Ascending aorta (tissue), 2 donors: Measurements from ENCODE around the gene OR2D3. TPM values are rescaled to one million over a fixed set of nuclear protein-coding genes. Genes with fewer than 3 reads are reported as not detected.

Experiments used
- DNase-seq, 2 donors: peaks; one replicate each; pipeline ENCODE4 v3.0.0-alpha.2; 2019; ENCODE audit warnings: low spot score in 2 of 2
- H3K27ac ChIP-seq, 2 donors: fragments of 200-600 bp; sonication (generic); one replicate each; pipeline ENCODE4 v1.5.1; 2016 to 2017; ENCODE audit warnings: mild to moderate bottlenecking in 1 of 2
- H3K27me3 ChIP-seq: fragments of 200-600 bp; sonication (generic); one replicate; pipeline ENCODE4 v1.5.1; 2017
- H3K36me3 ChIP-seq, 2 donors: fragments of 200-600 bp; sonication (generic); one replicate each; pipeline ENCODE4 v1.5.1; 2016
- H3K4me1 ChIP-seq, 2 donors: fragments of 200-600 bp; sonication (generic); one replicate each; pipeline ENCODE4 v1.5.1; 2016 to 2017; ENCODE audit warnings: mild to moderate bottlenecking in 1 of 2
- H3K4me3 ChIP-seq, 2 donors: fragments of 200-600 bp; sonication (generic); one replicate each; pipeline ENCODE4 v1.5.1; 2016 to 2017; ENCODE audit warnings: mild to moderate bottlenecking in 1 of 2
- H3K9me3 ChIP-seq, 2 donors: fragments of 200-600 bp; sonication (generic); one replicate each; pipeline ENCODE4 v1.5.1; 2016
- CTCF ChIP-seq, 3 experiments: fragments of 200-600 bp in 2 of 3; fragments of 450-650 bp in 1 of 3; sonication (generic) in 2 of 3; IDR thresholded peaks; one replicate each; pipeline ENCODE4 v1.5.1; 2016 to 2019; ENCODE audit warnings: antibody characterized with exemption in 3 of 3, mild to moderate bottlenecking in 1 of 3, moderate library complexity in 1 of 3
- intact Hi-C: fragments of 100-400 bp; cut with DNase I; formaldehyde crosslinking; loops from one replicate; pipeline ENCODE4 v1.15.1; 2023
- total RNA-seq: library from RNA; depleted of rRNA; stranded (reverse); fragments of >200 nt; gene quantifications from one replicate; pipeline ENCODE4 v1.1.0, GENCODE V29; 2016

The OR2D3 gene
- total RNA-seq, 1 donor from 2014 or later: not detected

- no peaks in the 10 kb centered on the region for H3K36me3 ChIP-seq
- peaks cover 0 to 3% of the 10 kb centered on the region in 2 donors for H3K4me1 ChIP-seq
- H3K9me3 ChIP-seq: no peaks in the 10 kb centered on the region
- intact Hi-C loops: no loop called here
- H3K27ac ChIP-seq: peak overlapping the region in 1 of 2 donors; percentile 61
- H3K27me3 ChIP-seq: no peaks in the 10 kb centered on the region
- DNase-seq: no peak
- TF ChIP-seq CTCF (IDR thresholded peaks at IDR 0.05): no peak
- H3K4me3 ChIP-seq: peak overlapping the region; percentile 78 to 79
Measured at GRCh38 chr11:6925636-6926207, 4.9 kb downstream of the OR2D3 start.

DNA sequence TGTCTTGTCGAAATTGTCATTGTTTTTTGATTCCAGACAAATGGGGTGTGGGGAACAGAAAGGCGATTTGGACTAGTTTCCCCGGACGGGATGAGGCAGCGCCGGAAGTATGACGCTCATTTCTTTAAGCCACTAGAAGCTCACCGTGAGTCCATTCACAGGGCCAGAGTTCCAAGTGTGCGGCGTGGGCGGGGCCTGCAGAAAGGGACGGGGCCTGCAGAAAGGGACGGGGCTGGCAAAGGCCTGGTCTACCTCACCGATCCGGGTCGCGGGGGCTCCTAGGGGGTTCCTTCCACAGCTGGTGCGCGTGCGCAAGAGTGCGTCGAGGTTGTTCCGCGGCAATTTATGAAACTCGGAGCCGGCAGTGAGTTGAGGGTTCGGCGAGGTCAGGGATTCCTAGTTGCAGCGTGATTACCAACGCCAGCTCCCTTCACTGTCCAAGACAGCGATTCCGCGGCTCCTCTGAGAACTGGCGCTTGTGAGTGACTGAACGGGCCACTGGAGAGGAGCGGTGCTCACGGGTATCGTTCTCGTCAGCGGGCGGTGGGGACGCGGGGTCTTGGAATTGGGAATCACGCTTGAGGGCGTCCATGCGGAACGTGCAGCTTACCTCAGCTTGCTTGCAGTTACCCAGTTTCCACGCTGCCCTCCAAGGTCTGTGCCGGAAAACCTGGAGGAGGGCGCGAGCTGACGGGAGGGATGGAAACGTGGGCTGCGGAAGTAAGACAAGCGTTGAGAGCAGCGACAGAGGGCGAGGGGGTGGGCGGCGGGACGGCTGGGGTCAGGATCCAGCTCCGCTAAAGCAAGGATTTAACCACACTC is 5.6 kb downstream of the OR2D3 start, which contains the start of gene ZNF215:
ZNF215 (plus strand) TSS at position 219 of the 822 bp plus-strand sequence. CDS start 5,847 bp downstream, outside the sequence.
- intact Hi-C loops: no loop called here
- Histone ChIP-seq H3K27ac (peak within 1 kb of the TSS; percentile 40 to 61), H3K36me3 (no peaks in the 10 kb centered on the region), H3K9me3 (no peaks in the 10 kb centered on the region), H3K4me1 (peaks cover 0 to 3% of the 10 kb centered on the region in 2 donors), H3K27me3 (no peaks in the 10 kb centered on the region), H3K4me3 (peak within 1 kb of the TSS; percentile 78 to 79)
- TF ChIP-seq CTCF (IDR thresholded peaks at IDR 0.05): no peak
- DNase-seq: peak; percentile 19 to 86

- H3K27ac ChIP-seq: no peak overlapping the region
Measured at GRCh38 chr11:6927030-6927617, 6.3 kb downstream of the OR2D3 start.

DNA sequence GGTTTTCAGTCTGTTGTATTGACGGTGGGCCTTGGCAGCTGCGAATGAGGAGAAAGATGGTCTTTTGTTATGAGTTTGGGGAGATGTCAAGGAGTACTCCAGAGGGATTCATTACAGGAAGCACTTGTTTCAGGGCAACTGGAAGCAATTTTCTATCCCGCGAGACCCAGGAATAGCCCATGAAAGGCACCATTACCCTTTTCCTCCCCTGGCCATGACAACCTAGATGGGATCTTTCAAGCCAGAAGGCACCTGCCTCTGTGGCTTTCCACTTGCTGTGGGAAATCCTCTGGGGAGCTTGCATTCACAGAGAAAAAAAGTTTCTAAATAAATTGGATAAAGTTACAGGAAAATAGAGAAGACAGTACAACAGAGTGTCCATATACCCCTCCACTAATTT is 8.1 kb downstream of the OR2D3 start:
- DNase-seq: no peak
- intact Hi-C loops: no loop called here
- Histone ChIP-seq H3K4me1 (peaks cover 0 to 3% of the 10 kb centered on the region in 2 donors), H3K27ac (no peak overlapping the region), H3K9me3 (no peaks in the 10 kb centered on the region), H3K27me3 (no peaks in the 10 kb centered on the region), H3K4me3 (no peak overlapping the region), H3K36me3 (no peaks in the 10 kb centered on the region)
- no peak for TF ChIP-seq CTCF (IDR thresholded peaks at IDR 0.05)

More at GRCh38 chr11:6927030-6927617, 6.3 kb downstream of the OR2D3 start:
- TF ChIP-seq CTCF (IDR thresholded peaks at IDR 0.05): no peak
- DNase-seq: no peak
- intact Hi-C loops: no loop called here
- Histone ChIP-seq H3K9me3 (no peaks in the 10 kb centered on the region), H3K27me3 (no peaks in the 10 kb centered on the region), H3K4me3 (peak overlapping the region; percentile 78 to 79), H3K36me3 (no peaks in the 10 kb centered on the region), H3K4me1 (peaks cover 0 to 3% of the 10 kb centered on the region in 2 donors)

DNA sequence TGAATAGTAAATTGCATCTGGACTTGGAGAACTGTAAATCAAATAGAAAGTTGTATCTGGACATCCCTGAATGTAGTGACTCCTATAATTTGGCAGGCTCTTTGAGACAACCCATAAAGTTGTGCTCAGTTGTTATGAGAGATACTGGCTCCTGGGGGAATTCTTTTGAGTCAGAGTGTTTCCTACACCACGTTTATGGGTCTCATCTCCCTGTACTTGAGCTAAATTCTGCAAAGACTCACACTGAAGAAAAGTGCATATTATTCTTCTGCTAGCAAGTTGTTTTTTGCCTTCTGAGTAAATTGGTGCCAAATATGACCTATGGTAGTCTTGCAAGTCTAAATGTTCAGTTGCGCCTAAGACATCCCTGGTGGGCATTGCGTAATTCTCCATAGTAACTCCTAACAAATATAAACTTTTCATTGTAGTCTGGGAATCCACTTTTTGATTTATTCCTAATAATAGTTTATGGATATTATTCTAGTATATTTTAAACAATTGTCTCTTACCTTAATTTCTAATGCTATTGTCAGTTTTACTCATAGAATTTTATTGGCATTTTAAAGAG is 10.4 kb downstream of the OR2D3 start:
- TF ChIP-seq CTCF (IDR thresholded peaks at IDR 0.05): no peak
- Histone ChIP-seq H3K4me1 (peaks cover 0 to 3% of the 10 kb centered on the region in 2 donors), H3K9me3 (no peaks in the 10 kb centered on the region), H3K27ac (no peak overlapping the region), H3K36me3 (no peaks in the 10 kb centered on the region), H3K4me3 (no peak overlapping the region), H3K27me3 (no peaks in the 10 kb centered on the region)
- DNase-seq: no peak
- intact Hi-C loops: no loop called here
